ENCODE measurements around the gene TUBA4B. TPM values are rescaled to one million over a fixed set of nuclear protein-coding genes. Genes with fewer than 3 reads are reported as not detected.

The TUBA4B gene
- total RNA-seq (2012; rRNA removed), result not detected in 2 replicates
- not detected in 2 replicates for polyA plus RNA-seq (2012; rRNA removed)
- not detected in 2 replicates for polyA plus RNA-seq (2012; cell fraction: cytosol; rRNA removed)
- 0.05 TPM in 1 of 2 replicates, not detected in the other for polyA plus RNA-seq (2012; cell fraction: nucleus; rRNA removed; ENCODE audit: low replicate concordance)
- Bru-seq, nascent RNA, result not detected
- BruChase-seq, experiment 1, labeled RNA remaining after a 6-hour chase, result not detected
- BruChase-seq, experiment 2, labeled RNA remaining after a 2-hour chase, result percentile 8 among the genes with signal in this experiment
- long read RNA-seq, result 0 reads

GRCh38 chr2:219252900-219253752 lies at the start of gene TUBA4B:
Gene TUBA4B (plus strand): TSS chr2:219253243. CDS start chr2:219253408, 165 bp downstream.
- Histone ChIP-seq H3K9me1 (ENCODE audit: insufficient read depth, low read length) (peaks cover 25% of the 10 kb centered on the region), H3K14ac (replicated peaks; ENCODE audit: low read depth, low read length) (no peak within 1 kb of the TSS), H2AK5ac (ENCODE audit: low read depth, low read length) (peak within 1 kb of the TSS; percentile 74; the same call in 1 of the 2 replicates), H3K56ac (ENCODE audit: extremely low read depth, insufficient read depth, low read length) (no peak within 1 kb of the TSS), H3K9ac (ENCODE audit: low read depth, low read length) (peak within 1 kb of the TSS; percentile 3; the same call in 1 of the 2 replicates), H4K20me1 (ENCODE audit: insufficient read depth, low read length) (0 out of 2 replicates have a peak, but pooled peaks cover 8% of the 10 kb centered on the region), H2BK5ac (ENCODE audit: low read depth, low read length, poor library complexity, severe bottlenecking) (no peak within 1 kb of the TSS), H3K18ac (ENCODE audit: low read depth, low read length) (no peak within 1 kb of the TSS), H3K4me2 (ENCODE audit: low read depth, low read length) (peak within 1 kb of the TSS; percentile 96), H3K9me3 (ENCODE audit: control insufficient read depth, insufficient read depth, low read length) (no peaks in the 10 kb centered on the region), H4K8ac (ENCODE audit: low read depth in 2 of 2, low read length in 2 of 2) (peak within 1 kb of the TSS in 1 of 2 experiments; percentile 40; a peak in 1 of 4 replicates), H4K5ac (ENCODE audit: low read depth, low read length) (no peak within 1 kb of the TSS; the same call in none of the 2 replicates), H4K91ac (ENCODE audit: insufficient read depth, low read depth, low read length) (no peak within 1 kb of the TSS; the same call in 1 of the 2 replicates), H2AFZ (replicated peaks; ENCODE audit: low read length, poor library complexity) (peak within 1 kb of the TSS; percentile 93), H3K4me3 (ENCODE audit: insufficient read depth, low read depth, low read length) (peak within 1 kb of the TSS; percentile 57), H3K4me1 (ENCODE audit: control insufficient read depth, insufficient read depth, low read length) (peaks cover 40% of the 10 kb centered on the region), H2BK15ac (ENCODE audit: low read depth, low read length) (no peak within 1 kb of the TSS), H3K23ac (ENCODE audit: low read depth, low read length) (peak within 1 kb of the TSS; percentile 76; the same call in 1 of the 2 replicates), H3K79me1 (ENCODE audit: low read depth in 1 of 2, low read length in 2 of 2) (peaks cover under 1 to 9% of the 10 kb centered on the region in 2 experiments; a peak in 2 of 4 replicates), H3K36me3 (ENCODE audit: control insufficient read depth, insufficient read depth, low read length) (peaks cover 8% of the 10 kb centered on the region; the same call in 1 of the 2 replicates), H2AK9ac (replicated peaks; ENCODE audit: low read depth, low read length, poor library complexity) (peak within 1 kb of the TSS; percentile 81), H3K27me3 (ENCODE audit: control insufficient read depth, insufficient read depth, low read length) (peaks cover 13% of the 10 kb centered on the region), H2BK20ac (ENCODE audit: low read depth, low read length) (no peak within 1 kb of the TSS), H3K27ac (ENCODE audit: insufficient read depth, low read length) (no peak within 1 kb of the TSS; the same call in 1 of the 2 replicates), H3K4ac (ENCODE audit: low read depth, low read length) (peak within 1 kb of the TSS; percentile 35), H2BK120ac (ENCODE audit: low read depth, low read length) (peak within 1 kb of the TSS; percentile 19; the same call in 1 of the 2 replicates)
- in situ Hi-C loops (cut with MboI; ENCODE audit: low sequenced_read_pairs) (no loop called here), intact Hi-C loops (cut with micrococcal nuclease) (no loop called here), dilution Hi-C loops (cut with HindIII; ENCODE audit: low sequenced_read_pairs, unreplicated experiment) (no loop called here)
- BruUV-seq (replicated peaks), result no TSS peak
- WGBS, 2 experiments (ENCODE audit: extremely low coverage in 2 of 2, insufficient read length in 1 of 2), result 13% methylated on average over 9 of the region's 49 CpGs; no CpG with 5 or more reads in 1 of the 2 experiments
- ChIA-PET CTCF (interaction anchor here (0.6 kb wide), 2 partner anchors 10 to 37 kb away, joined by 3 read pairs; no protein-coding TSS in a partner anchor), POLR2A (ENCODE audit: unreplicated experiment) (no interaction called here)
- DNase-seq (peak; percentile 50), ATAC-seq (ENCODE audit: low read depth) (peak; percentile 4)
- TF ChIP-seq RFX5 (IDR thresholded peaks at IDR 0.05; ENCODE audit: low read depth, low read length) (no peak), NFE2L2 (IDR thresholded peaks at IDR 0.05; ENCODE audit: low read depth, low read length) (peak; percentile 68), MAFK (IDR thresholded peaks at IDR 0.05; ENCODE audit: low read depth, low read length) (no peak), MXI1 (IDR thresholded peaks at IDR 0.05; ENCODE audit: borderline replicate concordance, low read depth, low read length) (0 out of 2 replicates have a peak, but pooled peaks have one; percentile 65), ELK1 (IDR thresholded peaks at IDR 0.05; ENCODE audit: borderline replicate concordance, low read depth, low read length) (no peak), CEBPB (IDR thresholded peaks at IDR 0.05; ENCODE audit: low read depth, low read length) (no peak), BHLHE40 (IDR thresholded peaks at IDR 0.05; ENCODE audit: low read depth, low read length) (peak; percentile 80), CHD1 (IDR thresholded peaks at IDR 0.05; ENCODE audit: low read depth, low read length) (no peak), MAZ (IDR thresholded peaks at IDR 0.05; ENCODE audit: borderline replicate concordance, low read depth, low read length) (0 out of 2 replicates have a peak, but pooled peaks have one; percentile 13), POLR2A (IDR thresholded peaks at IDR 0.05; ENCODE audit: low read depth, low read length) (no peak; the same call in 1 of the 2 replicates), USF2 (IDR thresholded peaks at IDR 0.05; ENCODE audit: low read depth, low read length) (peak; percentile 15), RAD21 (IDR thresholded peaks at IDR 0.05; ENCODE audit: low read length) (no peak), RCOR1 (IDR thresholded peaks at IDR 0.05; ENCODE audit: insufficient replicate concordance, low read length) (peak; percentile 16), FOS (IDR thresholded peaks at IDR 0.05; ENCODE audit: low read depth, low read length) (0 out of 2 replicates have a peak, but pooled peaks have one; percentile 9)
